ENCODE measurements around the gene ETFBKMT. TPM values are rescaled to one million over a fixed set of nuclear protein-coding genes. Genes with fewer than 3 reads are reported as not detected.

The ETFBKMT gene
- 6.0 and 6.4 TPM in 2 replicates for total RNA-seq

GRCh38 chr12:31659087-31659942 lies at the start of gene ETFBKMT:
ETFBKMT (plus strand) TSS chr12:31659688; CDS start chr12:31661954, 2,266 bp downstream.

Other genes starting within 250 kb of the ETFBKMT start
- 27.6 and 28.5 TPM in 2 replicates for gene DENND5B, start 68.6 kb upstream of the ETFBKMT start, total RNA-seq
- gene AMN1, start 69.3 kb downstream of the ETFBKMT start, total RNA-seq: 3.8 and 4.2 TPM in 2 replicates

Measured in articular chondrocyte of knee joint (primary cell).